Measurements from ENCODE around the gene ADAMTS20. TPM values are rescaled to one million over a fixed set of nuclear protein-coding genes. Genes with fewer than 3 reads are reported as not detected.

The ADAMTS20 gene
- total RNA-seq, 2 experiments from 2014 or later = not detected

GRCh38 chr12:43444940-43445564 is 107.0 kb downstream of the ADAMTS20 start:
- H3K27ac Mint-ChIP-seq = no peak overlapping the region
- CTCF ChIA-PET = interaction anchor here (0.6 to 2.0 kb wide), 6 partner anchors 15 to 438 kb away, joined by 3 to 9 read pairs (median 4); no protein-coding TSS in a partner anchor
- H3K27me3 Mint-ChIP-seq = peaks cover 2% of the 10 kb centered on the region
- no peaks in the 10 kb centered on the region for H3K36me3 Mint-ChIP-seq (ENCODE audit: low read depth)
- H3K4me3 Mint-ChIP-seq = no peak overlapping the region
- POLR2A ChIA-PET = no interaction called here
- H3K9me3 Mint-ChIP-seq = no peaks in the 10 kb centered on the region
- H3K4me1 Mint-ChIP-seq = no peaks in the 10 kb centered on the region
- DNase-seq = peak; percentile 54

GRCh38 chr12:43436597-43436996 is 115.4 kb downstream of the ADAMTS20 start:
- DNase-seq = no peak
- POLR2A ChIA-PET = no interaction called here

GRCh38 chr12:43434614-43435013 is 117.4 kb downstream of the ADAMTS20 start:
- no peaks in the 10 kb centered on the region for H3K36me3 Mint-ChIP-seq (ENCODE audit: low read depth)
- POLR2A ChIA-PET = no interaction called here
- H3K4me3 Mint-ChIP-seq = no peak overlapping the region
- DNase-seq = no peak
- no peak overlapping the region for H3K27ac Mint-ChIP-seq
- CTCF ChIA-PET = interaction anchor here (1.3 kb wide), 1 partner anchor 9 kb away, joined by 5 read pairs; no protein-coding TSS in a partner anchor
- H3K4me1 Mint-ChIP-seq = no peaks in the 10 kb centered on the region
- no peaks in the 10 kb centered on the region for H3K9me3 Mint-ChIP-seq
- H3K27me3 Mint-ChIP-seq = no peaks in the 10 kb centered on the region

More at GRCh38 chr12:43436597-43436996, 115.4 kb downstream of the ADAMTS20 start:
- no peak overlapping the region for H3K4me3 Mint-ChIP-seq
- no peaks in the 10 kb centered on the region for H3K4me1 Mint-ChIP-seq
- no peaks in the 10 kb centered on the region for H3K9me3 Mint-ChIP-seq
- CTCF ChIA-PET = no interaction called here
- H3K36me3 Mint-ChIP-seq (ENCODE audit: low read depth) = no peaks in the 10 kb centered on the region
- H3K27me3 Mint-ChIP-seq = no peaks in the 10 kb centered on the region
- H3K27ac Mint-ChIP-seq = no peak overlapping the region

- CTCF ChIA-PET = no interaction called here
- Mint-ChIP-seq H3K9me3 (no peaks in the 10 kb centered on the region), H3K4me3 (no peak overlapping the region), H3K36me3 (ENCODE audit: low read depth) (no peaks in the 10 kb centered on the region), H3K27ac (no peak overlapping the region), H3K27me3 (no peaks in the 10 kb centered on the region), H3K4me1 (no peaks in the 10 kb centered on the region)
- DNase-seq = no peak
- POLR2A ChIA-PET = no interaction called here
Measured at GRCh38 chr12:43428088-43428600, 123.9 kb downstream of the ADAMTS20 start.

- Mint-ChIP-seq H3K27me3 (no peaks in the 10 kb centered on the region), H3K36me3 (ENCODE audit: low read depth) (no peaks in the 10 kb centered on the region), H3K4me3 (no peak overlapping the region), H3K27ac (no peak overlapping the region), H3K4me1 (no peaks in the 10 kb centered on the region), H3K9me3 (no peaks in the 10 kb centered on the region)
- POLR2A ChIA-PET = no interaction called here
- CTCF ChIA-PET = no interaction called here
- no peak for DNase-seq
Measured at GRCh38 chr12:43425361-43425760, 126.6 kb downstream of the ADAMTS20 start.

GRCh38 chr12:43416981-43417380 is 135.0 kb downstream of the ADAMTS20 start:
- ChIA-PET POLR2A (no interaction called here), CTCF (no interaction called here)
- no peaks in the 10 kb centered on the region for H3K36me3 Mint-ChIP-seq (ENCODE audit: low read depth)
- no peaks in the 10 kb centered on the region for H3K4me1 Mint-ChIP-seq
- H3K4me3 Mint-ChIP-seq = no peak overlapping the region
- no peak for DNase-seq
- peaks cover 2% of the 10 kb centered on the region for H3K9me3 Mint-ChIP-seq
- H3K27me3 Mint-ChIP-seq = no peaks in the 10 kb centered on the region
- no peak overlapping the region for H3K27ac Mint-ChIP-seq

- POLR2A ChIA-PET = no interaction called here
Measured at GRCh38 chr12:43407816-43408645, 144.0 kb downstream of the ADAMTS20 start.

GRCh38 chr12:43406801-43407200 is 145.2 kb downstream of the ADAMTS20 start:
- Mint-ChIP-seq H3K4me1 (no peaks in the 10 kb centered on the region), H3K9me3 (no peaks in the 10 kb centered on the region), H3K27me3 (no peaks in the 10 kb centered on the region), H3K36me3 (ENCODE audit: low read depth) (no peaks in the 10 kb centered on the region), H3K27ac (no peak overlapping the region), H3K4me3 (no peak overlapping the region)
- ChIA-PET CTCF (no interaction called here), POLR2A (no interaction called here)
- no peak for DNase-seq

More at GRCh38 chr12:43407816-43408645, 144.0 kb downstream of the ADAMTS20 start:
- no peak for DNase-seq
- H3K27ac Mint-ChIP-seq = no peak overlapping the region
- H3K4me1 Mint-ChIP-seq = no peaks in the 10 kb centered on the region
- H3K4me3 Mint-ChIP-seq = no peak overlapping the region
- H3K9me3 Mint-ChIP-seq = no peaks in the 10 kb centered on the region
- CTCF ChIA-PET = no interaction called here
- H3K27me3 Mint-ChIP-seq = no peaks in the 10 kb centered on the region
- no peaks in the 10 kb centered on the region for H3K36me3 Mint-ChIP-seq (ENCODE audit: low read depth)

GRCh38 chr12:43402436-43402835 is 149.6 kb downstream of the ADAMTS20 start:
- Mint-ChIP-seq H3K4me1 (no peaks in the 10 kb centered on the region), H3K27ac (no peak overlapping the region), H3K9me3 (no peaks in the 10 kb centered on the region), H3K27me3 (no peaks in the 10 kb centered on the region), H3K36me3 (ENCODE audit: low read depth) (no peaks in the 10 kb centered on the region), H3K4me3 (no peak overlapping the region)
- ChIA-PET CTCF (no interaction called here), POLR2A (no interaction called here)
- DNase-seq = no peak

- H3K27ac Mint-ChIP-seq = no peak overlapping the region
- H3K4me3 Mint-ChIP-seq = no peak overlapping the region
- H3K36me3 Mint-ChIP-seq (ENCODE audit: low read depth) = no peaks in the 10 kb centered on the region
- no peaks in the 10 kb centered on the region for H3K27me3 Mint-ChIP-seq
- CTCF ChIA-PET = no interaction called here
- H3K9me3 Mint-ChIP-seq = no peaks in the 10 kb centered on the region
- H3K4me1 Mint-ChIP-seq = no peaks in the 10 kb centered on the region
- POLR2A ChIA-PET = no interaction called here
- DNase-seq = no peak
Measured at GRCh38 chr12:43401096-43401495, 150.9 kb downstream of the ADAMTS20 start.

- CTCF ChIA-PET = interaction anchor here (1.9 kb wide), 1 partner anchor 48 kb away, joined by 7 read pairs; no protein-coding TSS in a partner anchor
- Mint-ChIP-seq H3K4me1 (no peaks in the 10 kb centered on the region), H3K27ac (no peak overlapping the region), H3K4me3 (no peak overlapping the region), H3K27me3 (no peaks in the 10 kb centered on the region), H3K9me3 (no peaks in the 10 kb centered on the region), H3K36me3 (ENCODE audit: low read depth) (no peaks in the 10 kb centered on the region)
- DNase-seq = no peak
- POLR2A ChIA-PET = no interaction called here
Measured at GRCh38 chr12:43396671-43397070, 155.3 kb downstream of the ADAMTS20 start.

GRCh38 chr12:43392116-43392515 is 159.9 kb downstream of the ADAMTS20 start:
- Mint-ChIP-seq H3K27me3 (no peaks in the 10 kb centered on the region), H3K36me3 (ENCODE audit: low read depth) (no peaks in the 10 kb centered on the region), H3K4me1 (no peaks in the 10 kb centered on the region), H3K27ac (no peak overlapping the region), H3K9me3 (no peaks in the 10 kb centered on the region), H3K4me3 (no peak overlapping the region)
- POLR2A ChIA-PET = no interaction called here
- CTCF ChIA-PET = no interaction called here
- no peak for DNase-seq

- Mint-ChIP-seq H3K27me3 (no peaks in the 10 kb centered on the region), H3K36me3 (ENCODE audit: low read depth) (no peaks in the 10 kb centered on the region), H3K4me1 (no peaks in the 10 kb centered on the region), H3K4me3 (no peak overlapping the region), H3K27ac (no peak overlapping the region), H3K9me3 (peaks cover 15% of the 10 kb centered on the region)
- ChIA-PET CTCF (no interaction called here), POLR2A (interaction anchor here (0.7 kb wide), 1 partner anchor 389 kb away, joined by 3 read pairs; no protein-coding TSS in a partner anchor)
- no peak for DNase-seq
Measured at GRCh38 chr12:43381879-43382278, 170.1 kb downstream of the ADAMTS20 start.
